Measurements from ENCODE around the gene FCN1.

The FCN1 gene

DNA sequence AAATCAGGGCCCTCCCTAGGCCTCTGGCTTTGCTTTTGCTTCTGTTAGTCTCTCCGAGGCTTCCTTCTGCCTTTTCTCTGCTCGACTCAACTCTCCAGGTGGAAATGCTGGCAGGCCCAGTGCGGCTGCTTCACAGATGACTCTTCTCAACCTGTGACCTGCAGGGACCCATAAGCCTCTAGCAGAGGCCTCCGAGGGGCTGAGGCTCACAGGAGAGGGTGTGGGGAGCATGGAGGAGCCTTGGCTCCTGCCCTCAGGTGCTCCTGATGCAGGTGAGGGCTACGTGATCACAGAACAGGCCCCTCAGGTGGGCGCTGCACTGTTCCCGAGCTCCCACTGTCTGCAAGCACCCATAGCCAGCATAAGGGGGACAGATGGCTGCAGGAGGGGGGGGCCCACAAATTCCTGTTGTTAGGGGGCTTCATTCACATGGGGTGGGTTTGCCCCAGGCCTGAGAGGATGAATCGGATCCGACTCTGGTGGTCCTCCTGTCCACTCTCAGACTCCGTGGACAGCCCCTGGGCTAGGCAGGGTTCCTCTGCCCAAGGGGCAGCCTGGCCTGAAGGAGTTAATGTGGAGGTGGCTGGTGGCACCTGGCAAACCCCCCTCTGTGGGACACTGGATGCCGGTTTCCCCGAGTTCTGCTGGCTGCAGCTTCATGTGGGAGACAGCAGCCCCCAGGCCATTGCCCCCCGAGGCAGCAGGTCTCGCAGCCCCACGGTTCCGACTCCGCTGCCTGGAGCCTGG, 48.0 kb downstream of the FCN1 start:
- Histone ChIP-seq H3K4me3 (ENCODE audit: low read depth, low read length) (no peak overlapping the region), H3K9me3 (ENCODE audit: severe bottlenecking) (no peaks in the 10 kb centered on the region), H3K36me3 (no peaks in the 10 kb centered on the region), H3K27ac (peak overlapping the region; percentile 76), H3K27me3 (ENCODE audit: insufficient read depth, low read depth, severe bottlenecking) (no peaks in the 10 kb centered on the region)
- TF ChIP-seq, protein P1, sequence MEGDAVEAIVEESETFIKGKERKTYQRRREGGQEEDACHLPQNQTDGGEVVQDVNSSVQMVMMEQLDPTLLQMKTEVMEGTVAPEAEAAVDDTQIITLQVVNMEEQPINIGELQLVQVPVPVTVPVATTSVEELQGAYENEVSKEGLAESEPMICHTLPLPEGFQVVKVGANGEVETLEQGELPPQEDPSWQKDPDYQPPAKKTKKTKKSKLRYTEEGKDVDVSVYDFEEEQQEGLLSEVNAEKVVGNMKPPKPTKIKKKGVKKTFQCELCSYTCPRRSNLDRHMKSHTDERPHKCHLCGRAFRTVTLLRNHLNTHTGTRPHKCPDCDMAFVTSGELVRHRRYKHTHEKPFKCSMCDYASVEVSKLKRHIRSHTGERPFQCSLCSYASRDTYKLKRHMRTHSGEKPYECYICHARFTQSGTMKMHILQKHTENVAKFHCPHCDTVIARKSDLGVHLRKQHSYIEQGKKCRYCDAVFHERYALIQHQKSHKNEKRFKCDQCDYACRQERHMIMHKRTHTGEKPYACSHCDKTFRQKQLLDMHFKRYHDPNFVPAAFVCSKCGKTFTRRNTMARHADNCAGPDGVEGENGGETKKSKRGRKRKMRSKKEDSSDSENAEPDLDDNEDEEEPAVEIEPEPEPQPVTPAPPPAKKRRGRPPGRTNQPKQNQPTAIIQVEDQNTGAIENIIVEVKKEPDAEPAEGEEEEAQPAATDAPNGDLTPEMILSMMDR (IDR thresholded peaks at IDR 0.05; ENCODE audit: low read depth, low read length), result no peak
- DNase-seq, result peak; percentile 60

DNA sequence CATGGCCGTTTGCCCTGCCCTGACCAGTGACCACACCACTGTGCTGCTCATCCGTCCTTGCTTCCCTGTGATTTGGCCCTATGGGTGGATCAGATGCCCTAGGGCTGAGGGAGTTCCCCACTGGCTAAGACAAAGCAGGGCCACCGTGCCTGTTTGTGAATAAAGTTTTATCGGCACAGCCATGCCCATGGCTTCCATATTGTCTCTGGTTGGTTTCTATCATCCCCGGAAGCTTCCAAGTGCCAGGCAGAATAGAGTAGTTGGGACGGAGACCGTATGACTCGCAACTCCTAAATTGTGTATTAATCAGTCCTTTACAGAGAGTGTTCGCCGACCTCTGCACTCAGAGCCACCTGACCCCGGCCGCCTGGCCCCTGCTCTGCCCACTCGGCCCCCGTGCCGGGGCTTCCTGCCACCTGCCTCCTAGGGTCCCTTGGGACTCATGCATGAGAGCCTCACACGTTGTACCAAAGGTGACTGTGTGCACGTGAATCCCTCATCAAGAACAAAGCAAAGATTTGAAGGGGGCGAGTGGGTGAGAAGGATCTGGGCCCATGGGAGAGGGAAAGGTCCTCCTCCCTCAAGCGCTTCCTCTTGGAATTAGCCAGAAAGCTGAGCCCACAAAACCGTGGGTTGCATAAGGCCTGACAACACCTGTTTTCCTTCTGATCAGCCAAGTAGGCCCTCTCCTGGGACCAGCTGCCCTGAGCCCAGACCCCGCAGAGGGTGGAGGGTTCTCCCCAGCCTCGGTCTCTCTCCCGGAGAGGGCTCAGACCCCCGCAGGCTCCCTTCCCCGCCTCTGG, 48.8 kb downstream of the FCN1 start:
- Histone ChIP-seq H3K27me3 (ENCODE audit: insufficient read depth, low read depth, severe bottlenecking) (no peaks in the 10 kb centered on the region), H3K9me3 (ENCODE audit: severe bottlenecking) (no peaks in the 10 kb centered on the region), H3K27ac (peak overlapping the region; percentile 76), H3K36me3 (no peaks in the 10 kb centered on the region), H3K4me3 (ENCODE audit: low read depth, low read length) (no peak overlapping the region)
- DNase-seq, result no peak
- TF ChIP-seq, protein P1 (IDR thresholded peaks at IDR 0.05; ENCODE audit: low read depth, low read length), result no peak

DNA sequence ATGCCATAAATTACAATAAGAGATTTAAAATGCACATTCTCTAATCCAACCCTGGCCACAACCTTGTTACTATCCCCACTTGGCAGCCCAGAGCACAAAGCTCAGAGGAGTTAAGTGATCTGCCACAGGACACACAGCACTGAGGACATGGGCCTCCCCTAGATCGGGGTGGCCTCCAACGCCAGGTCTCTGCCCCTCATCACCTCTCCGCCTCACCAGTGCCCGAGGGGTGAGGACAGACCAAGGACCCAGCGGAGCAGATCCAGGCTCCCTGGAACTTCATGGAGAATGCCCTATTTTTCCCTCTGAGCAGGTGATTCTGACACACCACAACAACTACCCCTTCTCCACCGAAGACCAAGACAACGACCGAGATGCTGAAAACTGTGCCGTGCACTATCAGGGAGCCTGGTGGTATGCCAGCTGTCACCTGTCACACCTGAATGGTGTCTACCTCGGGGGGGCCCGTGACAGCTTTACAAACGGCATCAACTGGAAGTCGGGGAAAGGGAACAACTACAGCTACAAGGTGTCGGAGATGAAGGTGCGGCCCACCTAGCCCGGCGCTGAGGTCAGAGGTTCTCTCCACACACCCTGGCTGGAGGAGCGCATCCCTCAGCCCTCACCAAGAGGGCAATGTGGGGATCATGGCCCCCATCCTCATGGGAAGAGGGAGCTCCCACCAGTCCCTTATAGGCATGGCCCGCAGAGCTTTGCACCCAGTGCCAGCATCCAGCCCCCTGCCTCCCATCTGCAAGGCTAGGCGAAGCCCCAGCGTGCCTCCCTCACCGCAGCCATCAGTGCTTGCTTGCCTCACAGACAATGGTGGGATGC, 49.6 kb downstream of the FCN1 start:
- no peak overlapping the region for H3K27ac ChIP-seq

DNA sequence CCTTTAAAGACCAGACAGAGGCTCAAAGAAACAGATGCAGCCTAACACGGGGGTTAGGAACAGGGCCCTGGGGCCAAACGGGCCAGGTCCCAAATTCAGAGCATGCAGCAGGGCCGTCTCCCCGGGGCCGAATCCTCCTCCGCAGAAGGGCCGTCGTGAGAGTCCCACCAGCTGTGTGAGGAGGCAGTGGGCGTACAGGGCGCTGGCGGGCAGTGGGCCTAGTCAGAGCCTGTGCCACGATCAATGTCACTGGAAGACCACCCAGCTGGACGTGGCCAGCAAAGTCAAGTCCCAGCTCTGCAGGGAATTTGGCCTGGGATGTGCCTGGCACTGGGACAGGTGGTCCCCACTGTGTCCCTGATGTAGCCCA, 52.9 kb downstream of the FCN1 start:
- H3K4me3 ChIP-seq (ENCODE audit: low read depth, low read length), result no peak overlapping the region
- no peak for DNase-seq
- H3K27ac ChIP-seq, result no peak overlapping the region
- H3K9me3 ChIP-seq (ENCODE audit: severe bottlenecking), result peaks cover 4% of the 10 kb centered on the region
- H3K27me3 ChIP-seq (ENCODE audit: insufficient read depth, low read depth, severe bottlenecking), result no peaks in the 10 kb centered on the region
- TF ChIP-seq, protein P1 (IDR thresholded peaks at IDR 0.05; ENCODE audit: low read depth, low read length), result no peak
- H3K36me3 ChIP-seq, result no peaks in the 10 kb centered on the region

More for the DNA sequence above, 49.6 kb downstream of the FCN1 start:
- Histone ChIP-seq H3K4me3 (ENCODE audit: low read depth, low read length) (no peak overlapping the region), H3K9me3 (ENCODE audit: severe bottlenecking) (no peaks in the 10 kb centered on the region), H3K36me3 (no peaks in the 10 kb centered on the region), H3K27me3 (ENCODE audit: insufficient read depth, low read depth, severe bottlenecking) (no peaks in the 10 kb centered on the region)
- TF ChIP-seq, protein P1 (IDR thresholded peaks at IDR 0.05; ENCODE audit: low read depth, low read length), result no peak
- no peak for DNase-seq

DNA sequence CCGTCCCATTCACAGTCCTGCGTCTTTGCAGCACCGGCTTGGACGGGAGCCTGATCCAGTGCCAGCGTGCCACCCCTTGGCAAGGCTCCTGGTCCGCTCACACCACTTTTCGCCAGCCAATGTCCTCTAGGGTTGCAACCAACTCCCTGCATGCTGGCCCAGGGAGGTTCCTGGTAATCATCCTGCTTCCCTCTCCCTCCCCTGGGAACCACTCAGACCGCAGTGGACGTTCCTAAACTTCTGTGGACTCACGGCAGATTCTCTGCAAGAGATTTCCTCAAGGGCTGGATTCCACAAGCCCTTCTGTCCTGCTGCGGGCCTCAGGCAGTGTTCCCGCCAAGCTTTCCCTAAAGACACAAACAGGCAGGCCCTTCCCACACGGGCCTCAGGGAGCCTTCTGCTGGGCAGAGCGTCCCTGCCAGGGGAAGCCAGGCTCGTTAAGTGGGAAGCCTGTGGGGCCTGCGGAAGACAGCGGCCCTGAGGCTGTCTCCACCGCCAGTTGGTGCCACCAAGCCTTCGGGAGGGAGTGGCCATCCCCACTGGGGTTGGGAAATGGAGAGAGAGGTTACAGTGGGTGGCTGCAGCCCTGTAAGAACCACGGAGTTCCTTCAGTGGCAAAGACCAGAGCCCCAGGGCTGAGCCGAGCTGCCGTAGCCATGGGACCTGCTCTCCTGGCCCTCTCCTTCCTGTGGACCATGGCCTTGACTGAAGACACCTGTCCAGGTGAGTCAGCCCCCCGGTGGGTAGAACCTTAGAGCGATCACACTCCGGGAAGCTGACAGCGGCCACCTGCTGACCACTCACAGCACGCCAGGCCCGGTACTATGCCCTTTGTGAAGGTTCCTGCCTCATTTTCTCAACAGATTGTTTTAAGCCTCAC, 53.5 kb downstream of the FCN1 start:
- no peaks in the 10 kb centered on the region for H3K27me3 ChIP-seq (ENCODE audit: insufficient read depth, low read depth, severe bottlenecking)
- TF ChIP-seq, protein P1 (IDR thresholded peaks at IDR 0.05; ENCODE audit: low read depth, low read length), result no peak
- no peak overlapping the region for H3K4me3 ChIP-seq (ENCODE audit: low read depth, low read length)
- no peak overlapping the region; the same call in 1 of the 2 replicates for H3K27ac ChIP-seq
- peaks cover 4% of the 10 kb centered on the region for H3K9me3 ChIP-seq (ENCODE audit: severe bottlenecking)
- no peak for DNase-seq
- no peaks in the 10 kb centered on the region for H3K36me3 ChIP-seq

Measured in WERI-Rb-1 (cell line).